ENCODE results near the gene GREB1.
"Not testable (repeated sequence)": the region's sequence is repeated elsewhere in the genome, so short reads cannot be mapped to it uniquely, and the experiment has no call there.

GREB1 gene

DNA sequence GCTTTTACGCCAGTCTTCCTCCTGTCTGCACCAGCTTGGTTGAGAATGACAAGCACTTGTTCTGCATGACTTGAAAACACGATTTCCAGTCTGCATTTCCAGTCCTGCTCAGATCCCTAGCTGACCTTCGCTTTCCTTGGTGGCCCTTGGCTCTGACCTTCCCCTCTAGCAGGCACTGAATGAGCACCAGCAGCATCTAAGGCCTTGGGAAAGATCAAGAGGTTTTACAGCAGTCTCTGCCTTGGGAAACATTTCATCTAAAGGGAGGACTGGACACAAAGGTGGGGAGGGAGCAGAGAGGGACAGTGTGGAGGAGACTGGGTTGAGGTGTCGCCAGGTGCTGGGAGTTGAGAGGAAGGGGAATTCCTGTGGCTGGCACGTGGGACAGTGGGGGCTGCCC is 105.7 kb downstream of the GREB1 start:
- DNase-seq (ENCODE audit: low spot score): no peak

GRCh38 chr2:11640132-11640531 is 106.3 kb downstream of the GREB1 start:
- DNase-seq (ENCODE audit: low spot score): no peak

DNA sequence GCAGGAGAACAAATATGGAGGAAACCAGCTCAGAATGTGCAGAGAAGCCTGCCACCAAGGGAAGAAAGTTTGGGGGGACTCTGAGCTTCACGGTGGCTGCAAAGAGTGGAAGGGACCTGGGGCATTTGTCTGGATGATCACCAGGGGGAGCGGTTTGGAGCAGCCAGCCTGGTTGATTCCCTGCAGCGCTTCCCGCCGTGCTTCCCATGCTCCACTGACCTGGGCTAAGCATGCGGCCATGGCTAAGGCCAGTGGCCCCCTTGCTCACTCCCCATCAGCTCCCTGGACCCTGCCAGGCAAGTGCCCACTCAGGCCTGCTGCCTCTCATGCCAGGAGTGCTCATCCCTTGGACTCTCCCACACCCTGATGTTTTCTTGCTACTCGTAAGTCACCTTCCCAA is 109.1 kb downstream of the GREB1 start:
- DNase-seq (ENCODE audit: low spot score): no peak

- no peak for DNase-seq (ENCODE audit: low spot score)
These were observed 110.4 kb downstream of the GREB1 start for GRCh38 chr2:11644293-11644692.

- peak; percentile 40 for DNase-seq (ENCODE audit: low spot score)
These were observed 112.7 kb downstream of the GREB1 start for GRCh38 chr2:11646530-11646929.

DNA sequence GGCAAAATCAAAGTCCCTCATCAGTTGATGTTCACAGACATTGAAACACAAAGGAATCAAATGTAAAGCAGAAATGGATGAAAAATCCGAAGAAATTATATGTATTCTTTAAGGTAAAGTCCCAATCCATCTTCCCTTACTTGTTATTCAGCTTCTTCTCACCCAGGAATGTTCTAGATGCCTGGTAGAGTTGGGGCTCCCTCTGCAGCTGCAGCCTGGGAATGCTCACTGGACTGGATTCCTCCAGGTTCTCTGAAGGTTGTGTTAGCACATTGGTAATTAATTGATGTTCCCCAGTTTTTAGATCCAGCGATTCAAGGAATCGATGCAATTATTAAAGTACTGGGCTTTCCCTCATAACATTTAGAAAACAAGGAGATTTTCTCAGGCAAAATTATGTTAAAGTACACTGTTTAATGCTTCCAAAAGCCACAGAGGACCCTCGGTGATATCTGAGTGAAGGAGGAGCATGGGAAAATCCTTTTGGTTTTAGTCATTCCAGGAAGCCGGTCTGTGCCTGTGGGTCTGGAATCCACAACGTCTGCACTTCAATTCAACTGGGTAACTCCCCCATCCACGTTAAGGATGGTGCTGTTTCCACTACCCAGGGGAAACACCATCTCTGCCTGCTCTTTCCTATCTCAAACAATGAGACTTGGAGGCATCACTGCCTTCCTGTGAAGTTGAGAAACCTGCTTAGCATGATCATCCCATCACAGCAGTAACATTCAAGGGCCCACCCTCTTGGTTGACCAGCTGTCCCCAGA is 114.2 kb downstream of the GREB1 start:
- peak; percentile 58 for DNase-seq (ENCODE audit: low spot score)

DNA sequence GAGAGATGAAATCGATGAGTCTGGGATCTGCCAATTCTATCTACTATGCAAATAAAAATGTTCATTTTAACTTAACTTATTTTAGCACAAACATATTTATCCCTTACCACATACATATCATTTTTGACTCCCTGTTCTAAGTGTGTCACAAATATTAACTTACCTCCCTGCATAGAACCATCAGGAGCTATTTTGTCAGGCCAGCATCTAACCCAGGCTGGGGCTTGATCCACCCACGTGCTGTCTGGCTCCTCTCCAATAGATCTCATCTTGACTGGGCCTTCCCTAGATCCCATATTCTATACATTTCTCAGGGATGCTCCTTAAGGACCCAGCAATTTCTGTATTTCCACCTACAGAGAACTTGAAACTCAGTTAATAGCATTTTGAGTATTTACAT is 115.2 kb downstream of the GREB1 start:
- no peak for DNase-seq (ENCODE audit: low spot score)

DNA sequence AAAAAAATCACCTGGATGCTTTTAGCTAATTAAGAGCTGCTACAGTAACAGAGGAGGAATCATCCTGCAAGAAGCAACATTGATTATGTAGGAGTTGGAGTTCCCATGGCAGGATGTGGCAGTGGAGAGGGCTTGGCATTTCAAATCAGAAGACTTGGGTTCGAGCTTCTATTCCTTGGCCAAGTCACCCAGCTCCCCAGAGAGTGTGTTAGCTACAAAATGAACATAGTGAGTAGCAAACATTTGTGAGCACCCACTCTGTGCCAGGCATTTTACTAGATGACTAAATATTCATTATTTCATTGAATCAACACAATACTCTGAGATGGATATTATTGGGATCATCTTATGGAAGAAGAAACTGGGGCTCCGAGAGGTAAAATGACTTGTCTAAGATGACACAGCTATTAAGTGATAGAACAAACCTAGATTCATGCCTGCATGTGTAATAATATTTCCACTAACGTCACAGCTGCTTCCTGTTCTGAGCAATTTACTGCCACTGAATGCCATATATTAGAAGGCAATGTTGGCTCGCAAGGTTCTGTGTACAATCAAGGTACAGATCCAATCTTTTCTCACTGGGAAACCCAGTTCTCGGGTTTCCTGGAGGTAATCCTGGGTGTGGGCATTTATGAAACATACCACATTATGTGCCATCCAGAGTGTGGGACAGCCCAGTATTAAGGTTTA is 118.2 kb downstream of the GREB1 start:
- no peak for DNase-seq (ENCODE audit: low spot score)

DNA sequence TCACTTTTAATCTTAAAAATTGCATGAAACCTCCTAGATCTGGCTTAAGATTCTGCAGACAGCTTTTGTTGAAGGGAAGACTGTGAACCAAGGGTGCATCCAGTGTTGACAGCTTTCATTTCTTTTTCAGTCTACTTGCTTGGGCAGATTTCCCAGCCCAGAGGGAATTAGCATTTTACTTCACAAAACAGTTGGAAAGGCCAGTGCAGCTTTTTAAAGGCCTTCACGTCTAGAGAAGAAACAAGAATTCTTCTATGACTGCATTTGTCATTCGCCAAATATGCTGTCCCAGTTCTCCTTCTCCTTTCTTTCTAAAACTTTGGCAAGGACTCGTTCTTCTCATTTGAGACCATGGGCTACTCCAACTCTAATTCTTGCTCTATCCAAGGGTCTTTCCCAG is 118.7 kb downstream of the GREB1 start:
- DNase-seq (ENCODE audit: low spot score): peak; percentile 36

DNA sequence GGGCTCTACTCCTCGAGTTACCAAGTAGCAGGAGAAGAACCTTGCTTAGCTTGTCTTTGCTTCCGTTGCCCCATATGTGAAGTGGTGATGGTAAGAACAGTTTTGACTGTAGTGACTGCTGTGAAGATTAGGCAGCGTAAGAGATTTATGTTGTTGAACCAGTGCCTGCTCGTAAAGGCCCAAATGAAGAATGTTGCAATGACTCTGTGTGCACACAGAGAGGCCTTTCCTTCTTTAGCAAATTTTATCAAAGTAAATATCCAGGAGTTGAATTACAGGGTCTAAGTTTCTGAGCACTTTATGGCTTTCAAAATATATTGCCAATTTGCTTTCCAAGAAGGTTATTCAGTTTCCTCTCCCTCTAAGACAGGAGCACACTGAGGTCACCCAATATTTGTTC is 121.7 kb downstream of the GREB1 start:
- peak; percentile 36 for DNase-seq (ENCODE audit: low spot score)

GRCh38 chr2:11656252-11656651 is 122.4 kb downstream of the GREB1 start:
- DNase-seq (ENCODE audit: low spot score): no peak

DNA sequence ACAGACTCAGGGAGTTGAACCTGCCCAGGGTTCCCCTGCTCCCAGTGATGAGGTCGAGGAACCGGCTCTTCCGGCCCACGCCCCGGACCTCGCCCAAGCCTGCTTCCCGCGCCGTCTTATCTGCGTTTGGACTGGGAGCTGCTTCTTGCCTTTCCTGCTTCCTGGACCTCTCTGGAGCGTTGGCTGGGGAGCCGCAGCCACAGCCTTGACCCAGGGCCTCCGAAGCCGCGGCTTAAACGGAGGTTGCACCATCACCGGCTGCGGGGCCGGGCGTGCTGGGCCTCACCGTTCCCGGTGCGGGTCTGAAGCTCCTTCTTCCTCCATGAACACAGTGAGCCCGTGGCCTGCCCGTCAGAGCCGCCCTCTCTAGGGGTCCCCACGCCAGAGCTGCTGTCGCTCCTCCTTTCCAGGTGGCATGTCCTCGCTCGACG is 122.8 kb downstream of the GREB1 start:
- peak; percentile 37 for DNase-seq (ENCODE audit: low spot score)

- no peak for DNase-seq (ENCODE audit: low spot score)
These were observed 123.3 kb downstream of the GREB1 start for GRCh38 chr2:11657195-11657594.

DNA sequence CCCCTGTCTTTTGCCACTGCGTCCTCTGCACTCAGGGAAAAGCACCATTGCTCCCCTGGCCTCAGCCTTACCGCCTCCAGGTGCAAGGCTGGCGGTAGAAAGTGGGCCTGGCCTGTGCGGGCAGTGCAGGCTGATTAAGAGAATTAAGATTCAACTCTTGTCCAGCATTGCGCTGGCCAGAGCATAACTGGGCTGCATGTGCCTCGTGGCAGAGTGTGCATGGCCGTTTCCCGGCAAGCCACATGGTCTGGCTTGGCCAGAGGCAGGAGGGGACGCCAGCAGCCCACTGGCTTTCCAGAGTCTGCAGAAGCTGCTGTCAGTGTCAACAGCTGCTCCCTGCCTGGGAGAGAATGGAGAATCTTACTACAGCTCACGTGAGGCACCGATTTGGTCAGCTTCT is 123.8 kb downstream of the GREB1 start:
- no peak for DNase-seq (ENCODE audit: low spot score)

GRCh38 chr2:11658208-11659114 is 124.6 kb downstream of the GREB1 start:
- peak; percentile 55 for DNase-seq (ENCODE audit: low spot score)

DNA sequence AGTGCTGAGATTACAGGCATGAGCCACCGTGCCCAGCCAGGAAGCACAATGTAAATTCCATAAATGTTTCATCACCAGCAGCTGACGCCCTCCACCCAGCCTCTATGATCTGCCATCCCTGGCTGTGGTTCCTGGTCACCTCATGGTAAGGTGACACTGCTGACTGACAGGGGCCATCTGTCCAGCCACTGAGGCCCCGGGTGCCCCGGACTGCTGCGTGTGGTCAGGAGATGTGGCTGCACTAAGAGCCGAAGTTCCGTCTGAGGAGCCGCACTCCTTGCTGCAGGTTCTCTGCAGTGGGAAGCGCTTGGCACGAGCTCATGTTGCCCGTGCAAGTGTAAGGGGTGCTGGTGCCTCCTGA is 125.2 kb downstream of the GREB1 start:
- peak; percentile 48 for DNase-seq (ENCODE audit: low spot score)

DNA sequence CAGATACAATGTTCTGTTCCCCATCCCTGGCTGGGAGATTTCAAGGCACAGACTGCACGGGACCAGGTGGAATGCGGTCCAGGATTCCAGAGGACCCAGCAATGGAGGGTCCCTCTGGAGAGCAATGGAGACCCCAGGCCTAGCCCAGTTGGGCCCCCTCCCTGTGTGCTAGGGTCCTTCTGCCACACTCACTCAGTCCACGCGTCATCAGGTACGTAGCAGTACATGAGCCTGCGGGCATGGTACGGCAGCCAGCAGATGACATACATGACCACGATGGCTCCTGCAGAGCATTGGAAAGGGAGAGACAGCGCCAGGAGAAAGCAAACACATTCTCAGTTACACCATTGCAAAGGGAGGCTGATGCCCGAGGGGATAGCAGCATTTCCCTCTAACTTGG is 126.0 kb downstream of the GREB1 start:
- peak; percentile 56 for DNase-seq (ENCODE audit: low spot score)

DNA sequence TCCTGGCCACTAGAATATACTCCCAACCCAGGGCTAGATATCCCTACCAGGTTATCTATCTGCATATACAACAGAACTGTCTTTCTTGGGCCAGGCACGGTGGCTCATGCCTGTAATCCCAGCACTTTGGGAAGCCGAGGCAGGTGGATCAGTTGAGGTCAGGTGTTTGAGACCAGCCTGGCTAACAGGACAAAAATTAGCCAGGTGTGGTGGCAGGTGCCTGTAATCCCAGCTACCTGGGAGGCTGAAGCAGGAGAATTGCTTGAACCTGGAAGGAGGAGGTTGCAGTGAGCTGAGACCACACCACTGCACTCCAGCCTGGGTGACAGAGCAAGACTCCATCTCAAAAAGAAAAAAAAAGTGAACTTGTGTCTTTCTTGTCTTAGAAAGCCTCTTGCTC is 126.6 kb downstream of the GREB1 start:
- not testable (repeated sequence) for DNase-seq (ENCODE audit: low spot score)

DNA sequence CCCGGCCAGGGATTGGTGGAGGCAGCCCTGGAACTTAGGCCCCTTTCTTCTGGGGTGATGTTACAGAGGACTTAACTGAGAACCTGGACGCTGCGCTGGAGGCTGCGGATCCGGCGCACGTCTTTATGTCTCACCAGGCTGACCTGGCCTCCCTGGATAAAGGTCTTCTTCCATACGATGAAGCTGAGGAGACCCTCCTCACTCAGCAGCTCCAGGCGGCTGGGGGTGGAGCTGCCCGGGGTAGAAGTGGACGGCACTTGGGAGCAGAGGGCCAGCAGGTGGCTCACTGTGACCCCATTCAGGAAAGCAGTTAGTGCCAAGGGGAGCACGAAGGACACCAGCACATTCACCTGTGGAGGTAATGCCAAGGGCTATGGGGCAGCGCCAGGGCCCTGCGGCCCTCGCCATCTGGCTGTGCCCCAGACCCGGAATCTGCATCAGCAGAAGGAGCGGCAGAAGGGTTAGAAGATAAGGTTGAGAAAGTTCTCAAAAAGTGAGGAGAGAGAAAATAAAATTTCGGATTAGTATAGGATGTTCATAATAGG is 128.1 kb downstream of the GREB1 start:
- DNase-seq (ENCODE audit: low spot score): peak; percentile 37

GRCh38 chr2:11662882-11663281 is 129.0 kb downstream of the GREB1 start:
- no peak for DNase-seq (ENCODE audit: low spot score)

GRCh38 chr2:11663427-11663826 is 129.6 kb downstream of the GREB1 start:
- no peak for DNase-seq (ENCODE audit: low spot score)

DNA sequence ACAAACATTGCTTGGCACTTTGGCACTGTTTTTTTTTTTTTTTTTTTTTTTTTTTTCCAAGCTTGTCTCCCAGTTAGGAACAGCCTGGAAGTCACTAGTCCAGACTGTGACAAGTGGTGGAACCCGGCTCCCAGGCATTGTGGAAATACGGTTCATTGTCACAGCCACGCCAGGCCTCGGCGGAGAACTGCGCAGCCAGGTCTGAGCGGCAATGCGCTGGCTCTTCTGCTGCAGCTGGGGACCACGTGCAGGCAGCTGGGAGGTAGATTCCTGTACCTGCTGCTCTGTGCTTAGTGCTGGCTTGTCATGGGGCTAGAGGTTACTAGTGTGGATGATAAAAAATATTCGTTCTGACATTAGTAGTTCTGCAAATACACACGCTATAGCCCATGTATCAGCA is 131.2 kb downstream of the GREB1 start:
- peak; percentile 45 for DNase-seq (ENCODE audit: low spot score)

Measured in left forelimb (tissue), 1 donor.